ENCODE data around the gene POF1B. TPM values are rescaled to one million over a fixed set of nuclear protein-coding genes. Genes with fewer than 3 reads are reported as not detected.
"Not testable (repeated sequence)": the region's sequence is repeated elsewhere in the genome, so short reads cannot be mapped to it uniquely, and the experiment has no call there.

POF1B gene
- total RNA-seq, 4 donors from 2014 or later = 0.24 to 2.0 (median 0.87) TPM

GRCh38 chrX:85375333-85375738 is 4.1 kb downstream of the POF1B start:
- ATAC-seq (ENCODE audit: low FRiP score) (no peak), DNase-seq (ENCODE audit: low spot score) (no peak)
- TF ChIP-seq CTCF (IDR thresholded peaks at IDR 0.05) = no peak

- DNase-seq (ENCODE audit: low spot score) (no peak), ATAC-seq (ENCODE audit: low FRiP score) (no peak)
- no peak for TF ChIP-seq CTCF (IDR thresholded peaks at IDR 0.05)
Measured at GRCh38 chrX:85365370-85365995, 14.0 kb downstream of the POF1B start.

- TF ChIP-seq CTCF (IDR thresholded peaks at IDR 0.05) = no peak
- DNase-seq (ENCODE audit: low spot score) (no peak), ATAC-seq (ENCODE audit: low FRiP score) (no peak)
Measured at GRCh38 chrX:85359051-85359450, 20.4 kb downstream of the POF1B start.

DNA sequence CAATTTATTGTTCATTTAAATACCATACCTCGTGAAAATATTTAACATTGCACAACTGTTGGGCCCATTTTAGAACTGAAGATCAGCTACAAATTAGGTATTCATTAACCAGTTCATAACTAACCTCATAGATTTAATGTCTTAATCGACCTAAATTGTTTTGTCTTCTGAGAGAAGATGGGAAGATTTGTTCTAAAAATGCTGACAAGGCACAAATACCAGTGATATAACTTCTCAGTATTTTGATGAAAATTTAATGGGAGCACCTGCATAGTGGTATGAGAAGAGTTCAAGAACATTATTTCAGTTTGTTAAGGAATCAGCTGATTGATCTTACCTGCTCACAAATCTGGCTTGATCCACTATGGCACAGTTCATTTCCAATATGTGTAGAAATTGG is 33.9 kb downstream of the POF1B start:
- ATAC-seq (ENCODE audit: low FRiP score) = no peak
- no peak for TF ChIP-seq CTCF (IDR thresholded peaks at IDR 0.05)
- no peak for DNase-seq (ENCODE audit: low spot score)

GRCh38 chrX:85327060-85327333 is 52.5 kb downstream of the POF1B start:
- DNase-seq (ENCODE audit: low spot score) (no peak), ATAC-seq (ENCODE audit: low FRiP score) (no peak)
- TF ChIP-seq CTCF (IDR thresholded peaks at IDR 0.05) = no peak

DNA sequence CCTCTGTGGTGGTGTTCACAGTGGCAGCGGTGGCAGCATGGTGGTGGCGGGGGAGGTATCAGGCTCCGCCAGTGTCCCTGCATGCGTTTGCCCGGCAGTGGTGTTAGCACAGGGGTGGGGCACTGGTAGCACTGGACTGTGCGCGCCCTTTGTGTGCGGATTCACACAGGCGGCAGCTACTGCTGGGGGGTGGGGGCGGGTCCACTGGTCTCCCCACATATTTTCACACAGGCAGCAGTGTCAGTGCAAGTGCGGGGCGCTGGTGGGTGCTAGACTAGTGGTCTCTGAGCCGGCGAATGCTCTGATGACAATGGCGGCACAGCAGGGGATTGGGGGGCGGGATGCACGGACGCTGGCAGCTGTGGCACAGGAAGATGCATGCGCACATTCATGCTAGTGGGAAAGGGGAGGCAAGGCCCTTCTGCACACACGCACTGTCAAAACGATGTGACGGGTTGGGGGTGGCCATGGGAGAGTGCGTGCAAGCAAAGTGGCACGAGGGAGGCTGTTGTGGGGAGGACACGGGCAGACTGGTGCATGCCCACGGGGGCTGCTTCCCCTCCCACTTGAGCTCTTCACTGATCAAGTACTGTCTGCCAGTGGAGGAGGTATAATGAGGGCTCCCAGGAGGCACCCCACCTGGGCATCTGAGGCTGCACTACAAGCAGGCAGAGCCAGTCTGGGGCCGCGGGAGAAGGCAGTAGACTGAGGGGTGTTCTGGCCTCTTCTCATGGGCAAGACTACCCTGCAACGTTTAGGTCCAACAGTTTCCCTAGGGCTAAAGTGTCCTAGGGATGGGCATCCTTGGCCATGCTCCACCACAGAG is 53.0 kb downstream of the POF1B start:
- DNase-seq (ENCODE audit: low spot score) = no peak
- no peak for TF ChIP-seq CTCF (IDR thresholded peaks at IDR 0.05)
- ATAC-seq (ENCODE audit: low FRiP score) = no peak

GRCh38 chrX:85311348-85311747 is 68.1 kb downstream of the POF1B start:
- ATAC-seq (ENCODE audit: low FRiP score); DNase-seq (ENCODE audit: low spot score): not testable (repeated sequence)

All from omental fat pad (tissue), 4 donors.